BJ (cell line): ENCODE measurements around the gene HTR1B. TPM values are rescaled to one million over a fixed set of nuclear protein-coding genes. Genes with fewer than 3 reads are reported as not detected.

Experiments
- CTCF ChIA-PET: fragments of 350-600 bp; formaldehyde crosslinking; extraction: SDS; loops from one replicate; lab custom pipeline; 2021; ENCODE audit warnings: antibody characterized with exemption, inconsistent platforms; lab: Yijun Ruan, JAX
- POLR2A ChIA-PET: fragments of 300-600 bp; sonication (Branson Sonifier 250); formaldehyde crosslinking; extraction: SDS; loops from one replicate; lab custom pipeline; 2021; ENCODE audit warnings: antibody characterized with exemption; lab: Charles Lee
- DNase-seq: peaks from one replicate; pipeline ENCODE4 v3.0.0-alpha.2; 2011; ENCODE audit warnings: low read depth
- H3K27me3 ChIP-seq: 2 replicates; pipeline ENCODE4 v1.6.0; 2011; ENCODE audit warnings: low read length; ENCODE audit not compliant: control insufficient read depth, insufficient read depth
- H3K36me3 ChIP-seq: 2 replicates; pipeline ENCODE4 v1.5.1; 2011; ENCODE audit warnings: low read length; ENCODE audit not compliant: control insufficient read depth, insufficient read depth
- H3K4me3 ChIP-seq: 2 replicates; pipeline ENCODE4 v1.5.1; 2011; ENCODE audit warnings: low read depth, mild to moderate bottlenecking, control low read depth, low read length
- polyA plus RNA-seq: library from polyadenylated mRNA; depleted of rRNA; stranded (reverse); fragments of >200 nt; gene quantifications from 2 replicates; pipeline ENCODE4 v1.2.3, GENCODE V29; 2011
- TF ChIP-seq, protein P1 (sequence below): IDR thresholded peaks from 2 replicates; pipeline ENCODE4 v1.5.1; 2011; ENCODE audit warnings: low read depth, mild to moderate bottlenecking, control low read depth, inconsistent platforms, low read length, moderate library complexity; ENCODE audit not compliant: insufficient read depth

Gene HTR1B
- polyA plus RNA-seq, 1 experiment = 3.1 TPM

DNA sequence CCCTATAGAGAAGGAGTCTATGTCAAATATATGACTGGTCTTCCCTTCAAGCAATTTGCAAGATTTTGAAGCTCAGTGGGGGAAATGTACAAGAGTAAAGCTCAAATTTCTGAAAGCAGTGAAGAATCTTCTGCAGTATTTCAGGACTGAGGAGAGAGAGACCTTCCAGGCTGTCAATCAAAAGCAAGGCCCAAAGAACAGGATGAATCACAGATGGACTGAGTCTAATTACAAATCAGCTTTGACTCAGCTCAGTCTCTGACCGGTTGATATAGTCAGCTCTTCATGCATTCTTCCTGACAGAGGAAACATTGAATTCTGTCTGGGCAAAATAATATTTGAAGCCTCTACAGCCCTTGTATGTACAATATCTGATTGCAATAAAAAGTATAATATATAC is 7.7 kb upstream of the HTR1B start:
- TF ChIP-seq, protein P1, sequence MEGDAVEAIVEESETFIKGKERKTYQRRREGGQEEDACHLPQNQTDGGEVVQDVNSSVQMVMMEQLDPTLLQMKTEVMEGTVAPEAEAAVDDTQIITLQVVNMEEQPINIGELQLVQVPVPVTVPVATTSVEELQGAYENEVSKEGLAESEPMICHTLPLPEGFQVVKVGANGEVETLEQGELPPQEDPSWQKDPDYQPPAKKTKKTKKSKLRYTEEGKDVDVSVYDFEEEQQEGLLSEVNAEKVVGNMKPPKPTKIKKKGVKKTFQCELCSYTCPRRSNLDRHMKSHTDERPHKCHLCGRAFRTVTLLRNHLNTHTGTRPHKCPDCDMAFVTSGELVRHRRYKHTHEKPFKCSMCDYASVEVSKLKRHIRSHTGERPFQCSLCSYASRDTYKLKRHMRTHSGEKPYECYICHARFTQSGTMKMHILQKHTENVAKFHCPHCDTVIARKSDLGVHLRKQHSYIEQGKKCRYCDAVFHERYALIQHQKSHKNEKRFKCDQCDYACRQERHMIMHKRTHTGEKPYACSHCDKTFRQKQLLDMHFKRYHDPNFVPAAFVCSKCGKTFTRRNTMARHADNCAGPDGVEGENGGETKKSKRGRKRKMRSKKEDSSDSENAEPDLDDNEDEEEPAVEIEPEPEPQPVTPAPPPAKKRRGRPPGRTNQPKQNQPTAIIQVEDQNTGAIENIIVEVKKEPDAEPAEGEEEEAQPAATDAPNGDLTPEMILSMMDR = no peak
- POLR2A ChIA-PET = no interaction called here
- H3K27me3 ChIP-seq = no peaks in the 10 kb centered on the region; the same call in 1 of the 2 replicates
- H3K36me3 ChIP-seq = no peaks in the 10 kb centered on the region
- CTCF ChIA-PET = no interaction called here
- no peak for DNase-seq
- no peak overlapping the region for H3K4me3 ChIP-seq

DNA sequence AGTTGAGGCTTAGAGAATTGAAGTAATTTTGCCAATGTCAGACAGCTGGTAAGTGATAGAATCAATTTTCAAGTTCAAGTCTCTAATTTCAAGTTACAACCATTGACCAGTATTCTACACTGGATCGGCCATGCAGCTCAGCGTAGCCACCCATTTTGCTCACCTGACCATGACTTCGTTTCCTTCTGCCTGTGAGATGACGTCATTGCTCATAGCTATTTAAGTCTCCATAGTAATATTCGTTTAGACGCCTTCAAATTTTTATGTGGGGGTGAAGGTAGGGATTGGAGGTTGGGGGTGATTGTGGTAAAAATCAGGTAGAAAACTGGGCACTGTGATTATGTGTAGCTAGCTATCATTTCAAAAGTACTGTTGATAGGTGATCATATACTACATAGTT is 5.6 kb upstream of the HTR1B start:
- POLR2A ChIA-PET = interaction anchor here (0.5 kb wide), 1 partner anchor 631 kb away, joined by 3 read pairs; no protein-coding TSS in a partner anchor
- Histone ChIP-seq H3K27me3 (peaks cover 5% of the 10 kb centered on the region), H3K36me3 (no peaks in the 10 kb centered on the region), H3K4me3 (no peak overlapping the region)
- TF ChIP-seq, protein P1 = no peak
- CTCF ChIA-PET = interaction anchor here (1.1 kb wide), 1 partner anchor 11 kb away, joined by 3 read pairs; no protein-coding TSS in a partner anchor
- DNase-seq = no peak

DNA sequence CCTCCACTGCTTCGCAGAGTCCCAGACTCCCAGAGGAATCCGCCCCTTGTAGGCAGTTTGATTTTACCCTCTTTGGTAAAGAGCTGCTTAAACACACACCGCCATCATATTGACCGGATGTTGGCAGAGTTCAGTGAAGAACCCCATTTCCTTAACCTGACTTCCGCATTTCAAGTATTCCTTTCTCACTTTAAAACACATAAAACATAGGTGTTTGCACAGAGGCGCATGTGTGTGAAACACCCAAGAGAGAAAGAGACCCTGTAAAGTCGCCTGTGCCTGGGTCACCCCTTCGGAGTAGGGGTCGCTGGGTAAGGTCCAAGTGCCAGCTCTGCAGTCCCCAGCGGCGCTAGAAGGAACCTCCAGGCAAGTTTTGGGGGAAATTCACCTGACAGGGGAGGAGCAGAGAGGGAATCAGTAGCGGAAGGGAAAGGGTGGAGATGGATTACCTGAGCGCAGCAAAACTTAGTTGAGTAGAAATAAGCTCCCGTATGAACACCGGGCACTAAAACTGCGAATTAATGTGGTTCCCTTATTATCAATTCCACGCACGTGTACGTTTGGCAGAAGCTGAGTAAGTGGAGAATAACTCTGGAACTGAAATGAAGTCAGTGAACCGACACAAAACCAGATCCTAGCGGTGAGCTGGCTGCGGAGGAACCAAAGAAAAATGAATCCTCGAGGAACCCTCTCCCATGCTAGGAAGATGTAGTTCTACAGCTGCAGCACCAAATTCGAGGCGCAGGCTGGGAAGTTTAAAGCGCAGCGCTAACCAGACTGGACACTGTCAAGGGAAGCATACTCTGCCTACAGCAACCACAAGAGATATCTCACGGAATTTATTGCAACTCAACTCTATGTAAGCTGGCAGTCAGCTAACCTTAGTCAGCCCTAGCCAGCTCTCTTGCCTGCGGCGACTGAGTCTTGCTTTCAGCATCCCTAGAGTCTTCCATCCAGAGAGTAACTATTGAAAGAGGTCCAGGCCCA is 3.5 kb upstream of the HTR1B start:
- CTCF ChIA-PET = interaction anchor here (1.1 to 4.0 kb wide), 7 partner anchors 9 to 1532 kb away, joined by 3 to 26 read pairs (median 7); no protein-coding TSS in a partner anchor
- POLR2A ChIA-PET = no interaction called here

DNA sequence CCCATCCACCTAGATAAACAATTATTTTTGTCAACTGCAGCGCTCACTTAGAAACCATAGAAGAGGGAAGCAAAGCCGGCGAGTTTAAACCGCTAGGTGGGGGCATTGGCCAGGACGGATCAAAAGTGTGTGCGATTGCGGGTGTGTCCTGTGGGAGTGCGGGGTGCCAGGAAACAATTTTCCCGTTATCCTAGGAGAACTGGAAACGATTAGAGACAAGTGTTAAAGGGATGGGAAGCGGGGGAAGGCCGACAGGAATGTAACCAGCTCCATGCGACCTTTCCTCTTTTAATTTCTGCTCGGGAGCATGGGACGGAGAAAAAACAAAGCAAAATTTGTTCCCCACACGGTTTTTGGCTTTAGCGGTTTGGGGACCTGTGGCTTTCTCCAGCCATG is 2.8 kb upstream of the HTR1B start:
- H3K36me3 ChIP-seq = no peaks in the 10 kb centered on the region
- DNase-seq = no peak
- ChIA-PET POLR2A (no interaction called here), CTCF (interaction anchor here (1.1 to 4.0 kb wide), 9 partner anchors 9 to 1597 kb away, joined by 3 to 26 read pairs (median 9); no protein-coding TSS in a partner anchor)
- TF ChIP-seq, protein P1 = peak; percentile 82
- peak overlapping the region; percentile 49 for H3K4me3 ChIP-seq
- peaks cover 11% of the 10 kb centered on the region for H3K27me3 ChIP-seq

More for the DNA sequence above, 3.5 kb upstream of the HTR1B start:
- DNase-seq = no peak
- peak overlapping the region; percentile 49 for H3K4me3 ChIP-seq
- H3K36me3 ChIP-seq = no peaks in the 10 kb centered on the region
- H3K27me3 ChIP-seq = peaks cover 10% of the 10 kb centered on the region
- TF ChIP-seq, protein P1 = peak; percentile 42

DNA sequence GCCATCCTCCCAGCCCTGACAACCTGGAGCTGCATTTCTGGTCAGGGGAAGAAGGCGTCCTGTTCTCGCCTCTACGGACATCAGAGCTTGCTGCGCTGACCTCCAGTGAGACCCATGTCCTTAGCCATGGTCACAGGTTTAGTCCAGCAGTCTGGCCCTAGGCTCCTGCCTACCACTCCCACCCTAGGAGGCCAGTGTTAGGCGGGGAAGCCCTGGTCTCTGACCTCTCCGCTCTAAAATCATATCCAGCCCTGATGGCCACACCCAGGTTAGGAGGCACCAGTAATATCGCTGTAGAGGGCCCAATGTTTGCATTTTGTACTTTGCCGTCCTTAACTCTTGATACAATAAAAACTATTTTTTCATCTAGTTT is 1.2 kb upstream of the HTR1B start:
- no peak for DNase-seq
- ChIA-PET CTCF (interaction anchor here (1.1 to 4.0 kb wide), 6 partner anchors 9 to 1571 kb away, joined by 3 to 26 read pairs (median 6); no protein-coding TSS in a partner anchor), POLR2A (no interaction called here)
- peaks cover 11% of the 10 kb centered on the region for H3K27me3 ChIP-seq
- peak overlapping the region; percentile 52 for H3K4me3 ChIP-seq
- TF ChIP-seq, protein P1 = no peak
- no peaks in the 10 kb centered on the region for H3K36me3 ChIP-seq
